HG03457 (cell line): ENCODE results near the gene SLC35B2.

Experiments
- ATAC-seq: cut with Tn5 transposase; IDR thresholded peaks from one replicate; pipeline ENCODE4 v1.9.1; 2021; ENCODE audit warnings: moderate number of reproducible peaks; ENCODE audit not compliant: unreplicated experiment

The SLC35B2 gene

DNA sequence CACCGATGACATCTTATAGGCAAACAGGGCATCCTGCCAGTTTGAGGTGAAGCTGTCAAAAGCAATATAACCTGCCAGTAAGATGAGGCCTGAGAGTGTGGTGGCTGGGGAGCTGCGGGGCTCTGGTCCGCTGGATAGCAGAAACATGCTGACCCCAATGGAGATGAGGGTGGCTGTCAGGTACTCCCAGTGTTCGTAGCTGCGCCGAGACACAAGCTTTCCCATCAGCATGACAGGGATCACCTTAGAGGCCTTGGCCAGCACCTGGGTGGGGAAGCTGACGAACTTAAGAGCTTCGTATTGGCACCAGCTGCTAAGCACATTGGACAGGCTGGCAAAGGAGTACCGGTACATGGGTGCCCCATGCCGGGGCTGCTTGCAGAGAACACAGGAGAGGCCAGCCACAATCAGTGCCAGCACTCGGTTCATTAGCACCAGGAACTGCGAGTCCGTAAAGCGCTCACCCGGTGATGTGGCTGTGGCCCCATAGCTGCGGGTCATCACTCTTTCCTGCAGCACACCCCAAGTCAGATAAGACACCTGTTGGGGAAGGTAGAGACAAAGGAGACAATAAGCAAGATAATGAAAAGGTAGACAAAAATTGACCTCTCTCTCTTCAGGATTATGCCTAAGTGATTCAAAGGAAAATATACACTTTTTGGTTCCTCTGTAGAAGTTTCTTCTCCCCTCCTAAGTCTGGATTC is 2.1 kb downstream of the SLC35B2 start:
- no peak for ATAC-seq

DNA sequence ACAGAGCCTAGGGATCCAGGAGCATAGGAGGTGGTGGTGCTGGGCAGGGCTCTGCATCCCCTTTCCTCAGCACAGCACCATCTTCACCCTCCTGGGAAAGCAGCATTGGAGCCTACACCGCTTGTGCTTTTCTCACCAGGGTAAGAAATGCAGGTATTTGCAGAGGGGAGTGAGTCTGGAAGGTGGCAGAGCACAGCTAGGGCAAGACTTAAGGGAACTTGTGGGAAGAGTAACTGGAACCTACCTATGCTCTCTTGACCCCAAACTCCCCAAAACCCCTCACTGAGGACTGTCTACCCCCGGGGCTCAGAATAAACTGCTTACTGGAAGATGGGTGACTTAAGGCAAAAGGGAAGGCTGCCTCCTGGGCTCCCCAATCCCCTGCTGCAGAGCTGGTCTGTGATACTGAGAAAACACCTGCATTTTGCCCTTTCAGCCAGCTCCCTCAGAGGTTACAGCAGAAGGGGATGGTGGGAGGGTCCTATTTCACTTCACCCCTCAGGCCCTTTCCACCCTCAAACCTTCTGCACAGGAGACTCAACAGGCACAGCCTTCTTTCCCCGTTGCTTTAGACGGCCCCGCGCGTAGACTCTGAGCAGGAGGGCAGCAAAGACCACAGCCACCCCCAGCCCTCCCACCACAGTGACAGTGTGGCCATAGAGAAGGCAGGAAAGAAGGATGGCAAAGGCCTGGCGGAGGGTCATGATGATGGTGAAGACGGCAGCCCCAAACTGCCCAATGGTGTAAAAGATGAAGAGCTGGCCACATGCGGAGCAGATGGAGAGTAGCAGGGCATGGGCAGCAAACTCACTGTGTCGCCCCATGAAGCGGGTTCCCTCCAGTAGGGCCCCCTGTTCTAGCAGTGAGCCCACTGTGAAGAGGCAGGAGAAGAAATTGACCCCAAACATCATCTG is 2.9 kb downstream of the SLC35B2 start:
- ATAC-seq: no peak

GRCh38 chr6:44253307-44254101 is 3.8 kb downstream of the SLC35B2 start:
- no peak for ATAC-seq

- ATAC-seq: no peak
Measured at GRCh38 chr6:44251576-44252524, 5.5 kb downstream of the SLC35B2 start.

- ATAC-seq: no peak
Measured at GRCh38 chr6:44250718-44251123, 6.6 kb downstream of the SLC35B2 start.

DNA sequence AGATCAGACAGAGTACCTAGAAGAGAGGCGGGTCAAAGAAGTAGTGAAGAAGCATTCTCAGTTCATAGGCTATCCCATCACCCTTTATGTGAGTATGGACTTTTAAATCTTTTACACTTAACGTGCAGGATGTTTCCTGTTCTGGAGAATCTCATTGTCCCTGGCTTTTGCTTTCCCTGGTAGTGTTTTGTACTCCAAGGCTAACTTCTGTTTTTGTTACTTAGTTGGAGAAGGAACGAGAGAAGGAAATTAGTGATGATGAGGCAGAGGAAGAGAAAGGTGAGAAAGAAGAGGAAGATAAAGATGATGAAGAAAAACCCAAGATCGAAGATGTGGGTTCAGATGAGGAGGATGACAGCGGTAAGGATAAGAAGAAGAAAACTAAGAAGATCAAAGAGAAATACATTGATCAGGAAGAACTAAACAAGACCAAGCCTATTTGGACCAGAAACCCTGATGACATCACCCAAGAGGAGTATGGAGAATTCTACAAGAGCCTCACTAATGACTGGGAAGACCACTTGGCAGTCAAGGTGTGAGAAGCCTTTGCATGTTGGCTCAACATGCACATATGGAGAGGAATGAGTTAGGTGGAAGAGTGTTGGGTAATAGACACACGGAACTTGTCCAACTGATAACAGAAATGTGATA is 7.1 kb downstream of the SLC35B2 start:
- ATAC-seq: no peak

DNA sequence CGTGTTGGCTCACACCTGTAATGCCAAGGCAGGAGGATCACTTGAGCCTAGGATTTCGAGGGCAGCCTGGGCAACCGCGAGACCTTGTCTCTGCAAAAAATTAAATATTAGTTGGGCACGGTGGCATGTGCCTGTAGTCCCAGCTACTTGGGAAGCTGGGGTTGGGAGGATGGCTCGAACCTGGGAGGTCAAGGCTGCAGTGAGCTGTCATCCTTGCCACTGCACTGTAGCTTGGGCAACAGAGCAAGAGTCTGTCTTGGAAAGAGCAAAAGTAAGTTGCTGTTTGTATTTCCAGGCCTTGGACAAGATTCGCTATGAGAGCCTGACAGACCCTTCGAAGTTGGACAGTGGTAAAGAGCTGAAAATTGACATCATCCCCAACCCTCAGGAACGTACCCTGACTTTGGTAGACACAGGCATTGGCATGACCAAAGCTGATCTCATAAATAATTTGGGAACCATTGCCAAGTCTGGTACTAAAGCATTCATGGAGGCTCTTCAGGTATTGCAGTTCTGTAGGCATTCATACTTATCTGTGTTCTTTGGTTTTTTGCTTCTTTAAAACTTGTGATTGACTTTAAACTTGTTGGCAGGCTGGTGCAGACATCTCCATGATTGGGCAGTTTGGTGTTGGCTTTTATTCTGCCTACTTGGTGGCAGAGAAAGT is 8.1 kb downstream of the SLC35B2 start:
- no peak for ATAC-seq

- no peak for ATAC-seq
Measured at GRCh38 chr6:44248579-44248978, 8.7 kb downstream of the SLC35B2 start.

DNA sequence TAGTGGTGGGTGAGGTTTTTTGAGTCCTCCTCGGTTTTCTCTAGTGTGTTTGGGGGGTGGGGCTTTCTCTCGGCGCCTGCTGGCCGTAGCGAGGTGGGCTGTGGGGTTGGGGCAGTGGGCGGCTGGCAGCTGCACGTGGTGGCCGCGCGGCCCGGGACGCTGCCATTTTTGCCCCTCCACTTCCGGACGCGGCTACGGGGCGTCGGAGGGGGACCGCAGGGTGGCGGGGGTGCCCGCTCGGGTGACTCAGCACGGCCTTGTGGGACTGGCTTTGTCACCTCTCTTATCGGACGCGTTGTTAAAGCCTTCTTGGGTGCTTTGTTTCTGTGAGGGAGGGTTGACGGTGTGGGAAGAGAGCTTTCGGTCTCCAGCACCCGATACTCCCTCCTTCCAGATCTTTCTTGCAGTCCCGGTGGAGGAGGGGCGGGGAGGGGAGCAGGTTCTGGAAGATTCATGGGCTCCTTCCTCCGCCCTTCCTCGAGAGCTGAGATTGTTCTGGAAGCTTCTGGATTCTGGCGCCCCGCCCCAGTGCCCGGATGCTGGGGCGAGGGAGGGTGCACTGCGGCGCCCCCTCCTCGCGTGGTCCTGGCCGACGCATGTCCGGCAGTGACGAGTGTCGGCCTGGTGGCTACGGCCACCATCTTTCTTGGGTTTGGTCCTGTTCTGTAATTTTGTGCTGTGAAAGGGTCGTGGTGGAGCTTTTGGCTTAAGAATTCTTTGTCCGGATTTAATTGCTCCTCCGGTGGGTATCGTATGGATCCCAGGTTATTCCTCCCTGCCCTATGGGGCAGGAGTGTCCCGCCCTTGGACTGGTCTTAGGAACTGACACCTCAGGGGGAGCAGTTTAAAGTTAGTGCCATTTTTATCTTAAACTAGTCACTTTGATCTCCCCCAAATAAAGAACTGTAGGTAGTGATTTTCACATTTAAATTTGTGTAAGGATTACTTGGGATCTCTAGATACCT is 9.7 kb downstream of the SLC35B2 start:
- ATAC-seq: peak; percentile 25

- ATAC-seq: peak; percentile 56
Measured at GRCh38 chr6:44246663-44247337, 10.5 kb downstream of the SLC35B2 start, which contains the start of gene HSP90AB1. Gene HSP90AB1, plus strand, starts transcription at chr6:44247101. Its CDS starts 1,529 bp downstream, at chr6:44248630.

- ATAC-seq: peak; percentile 29
Measured at GRCh38 chr6:44245912-44246662, 11.2 kb downstream of the SLC35B2 start.

DNA sequence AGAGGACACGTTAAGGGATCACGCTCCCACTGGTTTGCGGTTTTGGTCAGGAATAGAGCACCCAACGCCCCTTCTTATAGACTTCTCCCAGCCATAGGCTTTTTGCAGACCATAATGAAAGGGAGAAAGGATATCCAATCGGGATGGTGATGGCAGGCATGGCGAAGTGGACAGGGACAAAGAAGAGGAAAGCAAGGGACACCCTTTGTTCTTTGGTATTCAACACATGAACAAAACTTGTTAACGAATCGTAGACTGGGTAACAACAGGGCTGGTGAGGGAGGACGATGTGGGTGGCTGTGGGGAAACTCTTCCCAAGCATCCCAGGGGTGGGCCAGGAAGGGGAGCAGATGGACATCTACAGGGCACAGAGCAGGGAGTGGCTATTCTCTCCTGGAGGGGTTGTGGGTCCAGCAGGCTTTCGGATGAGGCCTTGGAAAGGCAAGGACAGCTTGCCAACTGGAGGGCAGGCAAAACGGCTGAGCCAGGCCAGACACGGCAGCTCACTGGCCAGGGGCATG is 11.9 kb downstream of the SLC35B2 start:
- ATAC-seq: no peak

GRCh38 chr6:44243345-44243744 is 14.0 kb downstream of the SLC35B2 start:
- no peak for ATAC-seq

DNA sequence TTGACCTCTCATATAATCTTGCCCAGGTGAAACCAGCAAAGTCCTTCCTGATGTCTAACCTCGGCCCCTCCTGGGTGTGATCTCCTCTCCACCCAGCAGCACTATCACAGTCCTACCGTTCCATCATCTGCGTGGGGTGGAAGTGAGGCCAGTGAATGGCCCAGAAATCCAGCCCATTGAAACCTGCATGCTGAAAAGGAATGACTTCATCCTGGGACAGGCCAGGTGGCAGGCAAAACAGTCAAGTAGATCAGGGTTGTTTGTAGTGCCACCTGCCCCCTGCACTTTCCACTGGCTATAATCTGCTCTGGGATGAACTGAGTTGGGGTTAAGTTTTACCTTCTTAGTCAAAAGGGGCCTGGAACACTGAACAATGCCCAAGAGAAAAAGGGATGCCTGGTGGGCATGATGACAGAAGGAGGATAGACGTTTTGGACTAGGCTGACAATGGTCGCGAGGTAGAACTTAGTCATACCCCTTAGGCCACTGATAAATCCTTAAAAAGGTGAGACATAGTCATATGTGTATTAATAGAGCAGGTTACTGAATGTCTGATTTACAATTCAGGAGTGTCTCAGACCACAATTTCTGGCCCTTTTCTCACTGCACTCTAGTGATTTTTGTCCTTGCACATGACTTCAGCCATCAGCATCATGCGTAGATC is 18.5 kb downstream of the SLC35B2 start:
- no peak for ATAC-seq

- ATAC-seq: no peak
Measured at GRCh38 chr6:44237813-44238433, 19.4 kb downstream of the SLC35B2 start.
